HG03439 (cell line): Measurements from ENCODE around the gene ARMC9.

Source experiments
- ATAC-seq: cut with Tn5 transposase; IDR thresholded peaks from one replicate; pipeline ENCODE4 v1.9.1; 2021; ENCODE audit warnings: mild to moderate bottlenecking, moderate library complexity; ENCODE audit not compliant: unreplicated experiment

The ARMC9 gene

GRCh38 chr2:231410293-231411004 lies 212.0 kb downstream of the ARMC9 start:
- ATAC-seq: no peak

- ATAC-seq: no peak
Measured at GRCh38 chr2:231411237-231411636, 212.8 kb downstream of the ARMC9 start.

GRCh38 chr2:231411831-231412617 lies 213.6 kb downstream of the ARMC9 start:
- ATAC-seq: peak; percentile 98

GRCh38 chr2:231412618-231412963 lies 214.2 kb downstream of the ARMC9 start:
- no peak for ATAC-seq

- no peak for ATAC-seq
Measured at GRCh38 chr2:231413456-231413855, 215.0 kb downstream of the ARMC9 start.

- no peak for ATAC-seq
Measured at GRCh38 chr2:231413921-231414476, 215.6 kb downstream of the ARMC9 start.

- ATAC-seq: no peak
Measured at GRCh38 chr2:231415029-231415428, 216.6 kb downstream of the ARMC9 start.

- no peak for ATAC-seq
Measured at GRCh38 chr2:231418820-231419640, 220.6 kb downstream of the ARMC9 start.

- ATAC-seq: no peak
Measured at GRCh38 chr2:231421051-231421580, 222.7 kb downstream of the ARMC9 start.

- no peak for ATAC-seq
Measured at GRCh38 chr2:231422056-231422455, 223.6 kb downstream of the ARMC9 start.

- no peak for ATAC-seq
Measured at GRCh38 chr2:231423176-231423575, 224.7 kb downstream of the ARMC9 start.
